ENCODE data around the gene CHST6. TPM values are rescaled to one million over a fixed set of nuclear protein-coding genes. Genes with fewer than 3 reads are reported as not detected.

CHST6 gene
- total and polyA plus RNA-seq, 10 of the 15 experiments (the other 5 are each of a cell fraction or from before 2014, with no cell fraction given) = 0.14 to 2.5 (median 0.51) TPM

DNA sequence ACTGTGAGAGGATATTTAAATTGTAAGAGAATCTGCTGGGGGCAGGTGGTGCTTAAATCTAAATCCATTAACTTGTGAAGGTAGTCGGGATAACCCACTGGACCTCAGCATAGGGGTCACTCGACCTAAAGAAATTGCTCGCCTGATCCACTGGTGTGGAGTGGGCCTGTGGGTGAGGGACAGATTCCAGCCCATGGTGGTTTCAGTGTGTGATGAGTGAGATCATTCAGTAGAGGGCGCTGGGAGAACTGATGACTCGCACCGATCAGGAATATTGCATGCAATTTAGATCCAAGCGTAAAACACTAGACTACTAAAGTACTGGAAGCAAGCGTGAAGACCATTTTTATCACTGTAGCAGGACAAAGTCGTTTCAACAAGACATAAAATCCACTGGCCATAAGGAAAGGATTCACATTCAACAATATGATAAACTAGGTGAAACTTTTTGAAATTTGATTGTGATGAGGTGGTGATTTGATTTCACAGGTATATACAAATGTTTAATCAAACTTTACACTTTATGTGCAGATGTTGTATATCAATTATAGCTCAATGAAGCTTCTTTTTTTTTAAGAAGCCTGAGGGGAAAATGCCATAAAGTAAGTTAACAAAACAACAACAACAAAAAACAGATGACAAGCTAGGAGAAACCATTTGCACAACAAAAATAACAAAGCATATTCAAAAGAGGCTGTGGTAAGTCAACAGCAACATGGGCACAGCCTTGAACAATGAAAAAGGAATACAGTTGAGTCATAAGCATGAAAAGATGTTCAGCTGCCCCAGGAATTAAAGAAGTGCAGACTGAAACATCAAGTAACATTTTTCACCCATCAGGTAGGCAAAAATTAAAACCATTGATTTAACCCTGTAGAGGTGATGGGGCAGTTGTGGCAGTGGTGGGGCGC is 23.3 kb downstream of the CHST6 start (continued):
- TF ChIP-seq SUPT20H (IDR thresholded peaks at IDR 0.05; ENCODE audit: borderline replicate concordance, control insufficient read depth, low read depth, low read length) = no peak
- TF ChIP-seq, protein P1, sequence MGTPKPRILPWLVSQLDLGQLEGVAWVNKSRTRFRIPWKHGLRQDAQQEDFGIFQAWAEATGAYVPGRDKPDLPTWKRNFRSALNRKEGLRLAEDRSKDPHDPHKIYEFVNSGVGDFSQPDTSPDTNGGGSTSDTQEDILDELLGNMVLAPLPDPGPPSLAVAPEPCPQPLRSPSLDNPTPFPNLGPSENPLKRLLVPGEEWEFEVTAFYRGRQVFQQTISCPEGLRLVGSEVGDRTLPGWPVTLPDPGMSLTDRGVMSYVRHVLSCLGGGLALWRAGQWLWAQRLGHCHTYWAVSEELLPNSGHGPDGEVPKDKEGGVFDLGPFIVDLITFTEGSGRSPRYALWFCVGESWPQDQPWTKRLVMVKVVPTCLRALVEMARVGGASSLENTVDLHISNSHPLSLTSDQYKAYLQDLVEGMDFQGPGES (IDR thresholded peaks at IDR 0.05) = no peak
- TF ChIP-seq, protein P2, sequence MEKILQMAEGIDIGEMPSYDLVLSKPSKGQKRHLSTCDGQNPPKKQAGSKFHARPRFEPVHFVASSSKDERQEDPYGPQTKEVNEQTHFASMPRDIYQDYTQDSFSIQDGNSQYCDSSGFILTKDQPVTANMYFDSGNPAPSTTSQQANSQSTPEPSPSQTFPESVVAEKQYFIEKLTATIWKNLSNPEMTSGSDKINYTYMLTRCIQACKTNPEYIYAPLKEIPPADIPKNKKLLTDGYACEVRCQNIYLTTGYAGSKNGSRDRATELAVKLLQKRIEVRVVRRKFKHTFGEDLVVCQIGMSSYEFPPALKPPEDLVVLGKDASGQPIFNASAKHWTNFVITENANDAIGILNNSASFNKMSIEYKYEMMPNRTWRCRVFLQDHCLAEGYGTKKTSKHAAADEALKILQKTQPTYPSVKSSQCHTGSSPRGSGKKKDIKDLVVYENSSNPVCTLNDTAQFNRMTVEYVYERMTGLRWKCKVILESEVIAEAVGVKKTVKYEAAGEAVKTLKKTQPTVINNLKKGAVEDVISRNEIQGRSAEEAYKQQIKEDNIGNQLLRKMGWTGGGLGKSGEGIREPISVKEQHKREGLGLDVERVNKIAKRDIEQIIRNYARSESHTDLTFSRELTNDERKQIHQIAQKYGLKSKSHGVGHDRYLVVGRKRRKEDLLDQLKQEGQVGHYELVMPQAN (conservative IDR thresholded peaks at IDR 0.05) = no peak
- no peak for TF ChIP-seq STAT3 (IDR thresholded peaks at IDR 0.05; ENCODE audit: low read depth, low read length)
- TF ChIP-seq, protein P3, sequence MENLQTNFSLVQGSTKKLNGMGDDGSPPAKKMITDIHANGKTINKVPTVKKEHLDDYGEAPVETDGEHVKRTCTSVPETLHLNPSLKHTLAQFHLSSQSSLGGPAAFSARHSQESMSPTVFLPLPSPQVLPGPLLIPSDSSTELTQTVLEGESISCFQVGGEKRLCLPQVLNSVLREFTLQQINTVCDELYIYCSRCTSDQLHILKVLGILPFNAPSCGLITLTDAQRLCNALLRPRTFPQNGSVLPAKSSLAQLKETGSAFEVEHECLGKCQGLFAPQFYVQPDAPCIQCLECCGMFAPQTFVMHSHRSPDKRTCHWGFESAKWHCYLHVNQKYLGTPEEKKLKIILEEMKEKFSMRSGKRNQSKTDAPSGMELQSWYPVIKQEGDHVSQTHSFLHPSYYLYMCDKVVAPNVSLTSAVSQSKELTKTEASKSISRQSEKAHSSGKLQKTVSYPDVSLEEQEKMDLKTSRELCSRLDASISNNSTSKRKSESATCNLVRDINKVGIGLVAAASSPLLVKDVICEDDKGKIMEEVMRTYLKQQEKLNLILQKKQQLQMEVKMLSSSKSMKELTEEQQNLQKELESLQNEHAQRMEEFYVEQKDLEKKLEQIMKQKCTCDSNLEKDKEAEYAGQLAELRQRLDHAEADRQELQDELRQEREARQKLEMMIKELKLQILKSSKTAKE (IDR thresholded peaks at IDR 0.05; ENCODE audit: low read depth, poor library complexity, severe bottlenecking) = no peak
- TF ChIP-seq MYC (IDR thresholded peaks at IDR 0.05; ENCODE audit: insufficient read depth, insufficient read length, insufficient replicate concordance, low read length, severe bottlenecking) = no peak
- TF ChIP-seq, protein P4, sequence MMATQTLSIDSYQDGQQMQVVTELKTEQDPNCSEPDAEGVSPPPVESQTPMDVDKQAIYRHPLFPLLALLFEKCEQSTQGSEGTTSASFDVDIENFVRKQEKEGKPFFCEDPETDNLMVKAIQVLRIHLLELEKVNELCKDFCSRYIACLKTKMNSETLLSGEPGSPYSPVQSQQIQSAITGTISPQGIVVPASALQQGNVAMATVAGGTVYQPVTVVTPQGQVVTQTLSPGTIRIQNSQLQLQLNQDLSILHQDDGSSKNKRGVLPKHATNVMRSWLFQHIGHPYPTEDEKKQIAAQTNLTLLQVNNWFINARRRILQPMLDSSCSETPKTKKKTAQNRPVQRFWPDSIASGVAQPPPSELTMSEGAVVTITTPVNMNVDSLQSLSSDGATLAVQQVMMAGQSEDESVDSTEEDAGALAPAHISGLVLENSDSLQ (IDR thresholded peaks at IDR 0.05) = peak; percentile 34; the same call in 1 of the 2 replicates
- TF ChIP-seq POU2F2 (IDR thresholded peaks at IDR 0.05; ENCODE audit: borderline replicate concordance, low read depth, low read length) = peak; percentile 18; the same call in 1 of the 3 replicates
- TF ChIP-seq SRF (IDR thresholded peaks at IDR 0.05; ENCODE audit: low read depth in 2 of 2, low read length in 2 of 2) = no peak
- no peak for TF ChIP-seq TARDBP (IDR thresholded peaks at IDR 0.05; ENCODE audit: borderline replicate concordance)
- TF ChIP-seq TCF12 (IDR thresholded peaks at IDR 0.05; ENCODE audit: low read depth, low read length) = no peak
- TF ChIP-seq EZH2 (IDR thresholded peaks at IDR 0.05; ENCODE audit: borderline replicate concordance, control insufficient read depth, low read depth, low read length) = no peak
- no peak for TF ChIP-seq RAD51 (IDR thresholded peaks at IDR 0.05)
- no peak for TF ChIP-seq RCOR1 (conservative IDR thresholded peaks at IDR 0.05; ENCODE audit: low read depth, low read length)
- TF ChIP-seq, protein P5, sequence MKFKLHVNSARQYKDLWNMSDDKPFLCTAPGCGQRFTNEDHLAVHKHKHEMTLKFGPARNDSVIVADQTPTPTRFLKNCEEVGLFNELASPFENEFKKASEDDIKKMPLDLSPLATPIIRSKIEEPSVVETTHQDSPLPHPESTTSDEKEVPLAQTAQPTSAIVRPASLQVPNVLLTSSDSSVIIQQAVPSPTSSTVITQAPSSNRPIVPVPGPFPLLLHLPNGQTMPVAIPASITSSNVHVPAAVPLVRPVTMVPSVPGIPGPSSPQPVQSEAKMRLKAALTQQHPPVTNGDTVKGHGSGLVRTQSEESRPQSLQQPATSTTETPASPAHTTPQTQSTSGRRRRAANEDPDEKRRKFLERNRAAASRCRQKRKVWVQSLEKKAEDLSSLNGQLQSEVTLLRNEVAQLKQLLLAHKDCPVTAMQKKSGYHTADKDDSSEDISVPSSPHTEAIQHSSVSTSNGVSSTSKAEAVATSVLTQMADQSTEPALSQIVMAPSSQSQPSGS (IDR thresholded peaks at IDR 0.05; ENCODE audit: low read length) = no peak
- TF ChIP-seq, protein P6, sequence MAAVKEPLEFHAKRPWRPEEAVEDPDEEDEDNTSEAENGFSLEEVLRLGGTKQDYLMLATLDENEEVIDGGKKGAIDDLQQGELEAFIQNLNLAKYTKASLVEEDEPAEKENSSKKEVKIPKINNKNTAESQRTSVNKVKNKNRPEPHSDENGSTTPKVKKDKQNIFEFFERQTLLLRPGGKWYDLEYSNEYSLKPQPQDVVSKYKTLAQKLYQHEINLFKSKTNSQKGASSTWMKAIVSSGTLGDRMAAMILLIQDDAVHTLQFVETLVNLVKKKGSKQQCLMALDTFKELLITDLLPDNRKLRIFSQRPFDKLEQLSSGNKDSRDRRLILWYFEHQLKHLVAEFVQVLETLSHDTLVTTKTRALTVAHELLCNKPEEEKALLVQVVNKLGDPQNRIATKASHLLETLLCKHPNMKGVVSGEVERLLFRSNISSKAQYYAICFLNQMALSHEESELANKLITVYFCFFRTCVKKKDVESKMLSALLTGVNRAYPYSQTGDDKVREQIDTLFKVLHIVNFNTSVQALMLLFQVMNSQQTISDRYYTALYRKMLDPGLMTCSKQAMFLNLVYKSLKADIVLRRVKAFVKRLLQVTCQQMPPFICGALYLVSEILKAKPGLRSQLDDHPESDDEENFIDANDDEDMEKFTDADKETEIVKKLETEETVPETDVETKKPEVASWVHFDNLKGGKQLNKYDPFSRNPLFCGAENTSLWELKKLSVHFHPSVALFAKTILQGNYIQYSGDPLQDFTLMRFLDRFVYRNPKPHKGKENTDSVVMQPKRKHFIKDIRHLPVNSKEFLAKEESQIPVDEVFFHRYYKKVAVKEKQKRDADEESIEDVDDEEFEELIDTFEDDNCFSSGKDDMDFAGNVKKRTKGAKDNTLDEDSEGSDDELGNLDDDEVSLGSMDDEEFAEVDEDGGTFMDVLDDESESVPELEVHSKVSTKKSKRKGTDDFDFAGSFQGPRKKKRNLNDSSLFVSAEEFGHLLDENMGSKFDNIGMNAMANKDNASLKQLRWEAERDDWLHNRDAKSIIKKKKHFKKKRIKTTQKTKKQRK (IDR thresholded peaks at IDR 0.05; ENCODE audit: low read depth, low read length) = no peak

Measured in GM12878 (cell line).